Measurements from ENCODE around the gene RGMA.

DNA sequence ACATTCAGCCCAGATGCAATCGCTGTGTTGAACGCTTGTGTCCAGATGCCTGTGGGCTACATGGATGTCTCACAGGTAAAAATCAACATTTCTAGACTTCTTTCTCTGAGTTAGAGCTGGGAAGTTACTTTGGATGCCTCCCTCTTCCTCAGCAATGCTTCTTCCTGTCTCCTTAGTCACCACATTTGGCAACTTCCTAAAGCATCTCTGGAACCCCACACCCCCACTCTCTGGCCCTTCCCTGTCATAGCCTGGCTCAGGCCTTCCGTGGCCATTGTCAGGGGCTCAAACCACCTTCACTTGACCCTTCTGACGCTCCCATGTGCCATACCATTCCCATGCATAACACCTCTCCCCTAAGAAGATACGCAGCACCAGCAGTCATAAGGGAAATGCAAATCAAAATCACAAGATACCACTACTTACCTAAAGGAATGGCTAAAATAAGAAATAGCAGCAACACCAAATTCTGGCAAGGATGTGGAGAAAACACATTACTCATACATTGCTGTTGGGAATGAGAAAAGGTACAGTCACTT is 21.6 kb upstream of the RGMA start:
- no peak for TF ChIP-seq POLR2AphosphoS5 (IDR thresholded peaks at IDR 0.05; ENCODE audit: insufficient read depth, low read depth, low read length)
- TF ChIP-seq EZH2 (IDR thresholded peaks at IDR 0.05; ENCODE audit: borderline replicate concordance, low read depth, low read length, severe bottlenecking) = no peak
- TF ChIP-seq, protein P1, sequence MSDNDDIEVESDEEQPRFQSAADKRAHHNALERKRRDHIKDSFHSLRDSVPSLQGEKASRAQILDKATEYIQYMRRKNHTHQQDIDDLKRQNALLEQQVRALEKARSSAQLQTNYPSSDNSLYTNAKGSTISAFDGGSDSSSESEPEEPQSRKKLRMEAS (IDR thresholded peaks at IDR 0.05; ENCODE audit: insufficient read depth, insufficient read length) = no peak
- TF ChIP-seq FOS (IDR thresholded peaks at IDR 0.05; ENCODE audit: borderline replicate concordance, insufficient read depth, low read length) = no peak
- TF ChIP-seq POLR2A (IDR thresholded peaks at IDR 0.05; ENCODE audit: low read depth, low read length) = no peak
- TF ChIP-seq, protein P2, sequence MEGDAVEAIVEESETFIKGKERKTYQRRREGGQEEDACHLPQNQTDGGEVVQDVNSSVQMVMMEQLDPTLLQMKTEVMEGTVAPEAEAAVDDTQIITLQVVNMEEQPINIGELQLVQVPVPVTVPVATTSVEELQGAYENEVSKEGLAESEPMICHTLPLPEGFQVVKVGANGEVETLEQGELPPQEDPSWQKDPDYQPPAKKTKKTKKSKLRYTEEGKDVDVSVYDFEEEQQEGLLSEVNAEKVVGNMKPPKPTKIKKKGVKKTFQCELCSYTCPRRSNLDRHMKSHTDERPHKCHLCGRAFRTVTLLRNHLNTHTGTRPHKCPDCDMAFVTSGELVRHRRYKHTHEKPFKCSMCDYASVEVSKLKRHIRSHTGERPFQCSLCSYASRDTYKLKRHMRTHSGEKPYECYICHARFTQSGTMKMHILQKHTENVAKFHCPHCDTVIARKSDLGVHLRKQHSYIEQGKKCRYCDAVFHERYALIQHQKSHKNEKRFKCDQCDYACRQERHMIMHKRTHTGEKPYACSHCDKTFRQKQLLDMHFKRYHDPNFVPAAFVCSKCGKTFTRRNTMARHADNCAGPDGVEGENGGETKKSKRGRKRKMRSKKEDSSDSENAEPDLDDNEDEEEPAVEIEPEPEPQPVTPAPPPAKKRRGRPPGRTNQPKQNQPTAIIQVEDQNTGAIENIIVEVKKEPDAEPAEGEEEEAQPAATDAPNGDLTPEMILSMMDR (IDR thresholded peaks at IDR 0.05; ENCODE audit: extremely low read depth in 1 of 2, insufficient read depth in 1 of 2, low read depth in 1 of 2, low read length in 2 of 2) = no peak
- no peak for TF ChIP-seq JUN (IDR thresholded peaks at IDR 0.05; ENCODE audit: borderline replicate concordance, insufficient read depth, insufficient read length, low read depth)
- no peak for TF ChIP-seq MYC (IDR thresholded peaks at IDR 0.05; ENCODE audit: low read depth, low read length)
- no peak for TF ChIP-seq GATA2 (IDR thresholded peaks at IDR 0.05; ENCODE audit: insufficient read depth, insufficient read length, low read depth, low read length)
